ENCODE measurements around the gene TEX22.

Gene TEX22

GRCh38 chr14:105367116-105368031, 31.0 kb upstream of the TEX22 start:
- no peak for DNase-seq

DNA sequence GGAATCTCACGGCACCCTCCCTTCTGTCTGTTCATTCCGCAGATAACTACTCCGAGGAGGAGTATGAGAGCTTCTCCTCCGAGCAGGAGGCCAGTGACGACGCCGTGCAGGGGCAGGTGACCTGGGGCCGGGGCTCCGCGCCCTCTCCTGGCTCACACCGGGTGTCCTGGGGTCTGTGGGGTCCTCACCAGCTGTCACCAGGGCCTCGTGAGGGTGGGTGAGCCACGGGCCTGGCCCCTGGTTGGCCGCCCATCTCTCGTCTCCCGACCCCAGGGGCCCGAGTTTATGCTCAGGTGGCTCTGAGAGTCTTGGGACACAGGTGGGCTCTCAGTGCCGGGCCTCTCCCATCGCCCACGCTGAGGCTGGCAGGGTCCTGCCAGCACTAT, 30.3 kb upstream of the TEX22 start:
- no peak for DNase-seq

DNA sequence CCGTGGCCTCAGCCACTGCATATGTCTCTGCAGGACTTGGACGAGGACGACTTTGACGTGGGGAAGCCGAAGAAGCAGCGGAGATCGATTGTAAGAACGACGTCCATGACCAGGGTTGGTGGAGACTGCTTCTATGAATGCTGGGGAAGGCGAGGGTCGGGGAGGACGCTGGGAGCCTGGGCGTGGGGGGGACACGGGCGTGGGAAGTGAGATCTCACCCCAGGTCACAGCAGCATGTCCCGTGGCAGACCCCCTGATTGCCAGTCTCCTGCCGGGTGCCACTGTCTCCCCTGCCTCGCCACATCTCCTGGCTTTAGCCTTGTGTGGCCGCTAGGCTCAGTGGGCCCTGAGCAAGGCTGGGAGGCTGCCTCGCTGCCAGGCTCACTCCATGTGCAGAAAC, 29.9 kb upstream of the TEX22 start:
- DNase-seq = no peak

DNA sequence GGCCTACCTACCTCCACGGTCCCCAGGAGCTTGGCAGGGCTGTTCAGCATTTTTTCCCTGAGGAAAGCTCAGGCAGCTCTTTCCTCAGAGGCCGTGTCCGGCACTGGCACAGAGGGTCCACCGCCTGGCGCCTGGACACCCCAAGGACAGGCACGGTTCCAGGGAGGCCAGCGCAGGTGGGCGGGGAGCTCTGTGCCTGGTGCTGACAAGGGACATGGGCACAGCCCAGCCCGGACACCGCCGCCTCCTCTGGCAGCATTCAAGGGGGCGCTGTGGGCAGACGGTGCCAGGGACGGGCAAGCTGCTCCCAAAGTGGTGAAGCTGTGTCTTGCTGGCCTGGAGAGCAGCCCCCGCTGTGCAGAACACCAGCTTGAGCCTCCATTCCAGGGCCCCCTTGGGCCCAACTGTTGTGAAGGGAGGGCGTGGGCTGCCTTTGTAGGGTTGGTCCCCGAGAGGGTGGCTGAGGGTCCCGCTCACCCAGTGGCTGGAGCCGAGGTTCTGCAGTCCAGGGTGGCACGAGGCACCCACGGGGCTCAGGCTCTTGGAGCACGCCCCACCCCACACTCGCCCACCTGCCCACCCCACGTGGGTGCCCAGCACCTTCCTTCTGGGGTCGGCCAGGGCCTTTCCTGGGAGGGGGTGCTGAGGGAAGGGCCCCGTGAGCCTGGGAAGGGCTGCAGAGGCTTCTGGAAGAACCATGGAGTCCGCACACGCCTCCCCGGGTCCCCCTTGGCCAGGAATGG, 29.3 kb upstream of the TEX22 start:
- no peak for DNase-seq

- no peak for DNase-seq
These were observed 28.7 kb upstream of the TEX22 start for GRCh38 chr14:105369653-105370040.

DNA sequence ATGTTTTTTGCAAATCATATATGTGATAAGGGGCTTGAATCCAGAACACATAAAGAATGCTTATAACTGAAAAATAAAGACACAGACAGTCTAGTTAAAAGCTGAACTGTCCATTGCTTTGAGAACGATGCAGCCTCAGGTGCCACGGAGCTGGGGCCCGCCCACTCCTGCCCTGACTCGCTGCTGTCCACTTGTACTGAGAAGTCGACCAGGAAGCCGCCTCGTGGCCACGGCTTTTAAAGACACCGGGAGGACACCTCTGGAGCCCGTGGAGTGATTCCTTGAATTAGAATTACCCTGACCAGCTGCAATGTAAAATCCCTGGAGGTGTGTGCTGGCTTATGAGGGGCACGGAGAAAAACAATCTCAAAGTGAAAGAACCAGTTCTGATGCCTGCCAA, 23.9 kb upstream of the TEX22 start:
- no peak for DNase-seq

- no peak for DNase-seq
These were observed 22.7 kb upstream of the TEX22 start for GRCh38 chr14:105375635-105376057.

- no peak for DNase-seq
These were observed 21.6 kb upstream of the TEX22 start for GRCh38 chr14:105376521-105377440.

DNA sequence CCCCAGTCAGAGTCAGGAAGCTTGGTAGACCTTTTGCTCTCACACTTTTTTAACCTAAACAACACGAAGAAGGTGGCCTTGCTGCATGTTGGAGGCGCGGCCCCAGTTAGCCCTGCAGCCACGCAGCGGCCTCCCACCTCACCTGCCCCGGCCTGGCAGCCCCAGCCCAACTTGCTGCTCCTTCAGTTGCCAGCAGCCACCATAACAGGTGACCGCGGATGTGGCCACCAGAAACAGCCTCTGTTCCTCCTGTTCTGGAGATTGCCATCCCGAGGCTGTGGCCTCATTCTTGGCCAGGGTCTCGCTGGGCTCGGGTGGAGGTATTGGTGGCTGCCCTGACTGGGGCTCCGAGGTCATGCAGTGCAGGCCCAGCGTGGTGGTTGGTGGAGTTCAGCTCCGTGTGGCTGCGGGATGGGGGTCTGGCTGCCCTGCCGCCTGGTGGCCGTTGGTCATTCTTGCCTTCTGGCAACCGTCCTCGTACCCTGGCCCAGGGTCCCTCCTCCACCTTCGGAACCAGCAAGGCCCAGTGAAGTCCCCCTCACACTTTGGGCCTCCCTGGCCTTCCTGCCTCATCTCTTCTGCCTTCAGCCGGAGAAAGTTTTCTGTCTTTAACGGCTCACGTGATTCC, 20.7 kb upstream of the TEX22 start:
- no peak for DNase-seq

DNA sequence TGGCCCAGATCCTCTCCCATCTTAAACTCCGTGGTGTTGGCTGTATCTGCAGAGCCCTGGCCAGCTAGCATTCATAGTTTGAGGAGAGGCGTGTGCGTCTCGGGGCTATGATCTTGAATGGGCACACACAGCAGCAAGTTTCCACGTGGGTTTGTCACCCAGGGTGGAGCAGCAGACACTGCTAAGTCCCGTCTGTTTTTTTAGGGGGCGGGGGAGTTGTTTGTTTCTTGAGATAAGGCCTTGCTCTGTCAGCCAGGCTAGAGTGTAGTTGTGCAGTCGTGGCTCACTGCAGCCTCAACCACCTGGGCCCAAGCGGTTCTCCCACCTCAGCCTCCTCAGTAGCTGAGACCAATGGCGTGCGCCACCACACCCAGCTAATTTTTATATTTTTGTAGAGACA, 20.1 kb upstream of the TEX22 start:
- DNase-seq = no peak

DNA sequence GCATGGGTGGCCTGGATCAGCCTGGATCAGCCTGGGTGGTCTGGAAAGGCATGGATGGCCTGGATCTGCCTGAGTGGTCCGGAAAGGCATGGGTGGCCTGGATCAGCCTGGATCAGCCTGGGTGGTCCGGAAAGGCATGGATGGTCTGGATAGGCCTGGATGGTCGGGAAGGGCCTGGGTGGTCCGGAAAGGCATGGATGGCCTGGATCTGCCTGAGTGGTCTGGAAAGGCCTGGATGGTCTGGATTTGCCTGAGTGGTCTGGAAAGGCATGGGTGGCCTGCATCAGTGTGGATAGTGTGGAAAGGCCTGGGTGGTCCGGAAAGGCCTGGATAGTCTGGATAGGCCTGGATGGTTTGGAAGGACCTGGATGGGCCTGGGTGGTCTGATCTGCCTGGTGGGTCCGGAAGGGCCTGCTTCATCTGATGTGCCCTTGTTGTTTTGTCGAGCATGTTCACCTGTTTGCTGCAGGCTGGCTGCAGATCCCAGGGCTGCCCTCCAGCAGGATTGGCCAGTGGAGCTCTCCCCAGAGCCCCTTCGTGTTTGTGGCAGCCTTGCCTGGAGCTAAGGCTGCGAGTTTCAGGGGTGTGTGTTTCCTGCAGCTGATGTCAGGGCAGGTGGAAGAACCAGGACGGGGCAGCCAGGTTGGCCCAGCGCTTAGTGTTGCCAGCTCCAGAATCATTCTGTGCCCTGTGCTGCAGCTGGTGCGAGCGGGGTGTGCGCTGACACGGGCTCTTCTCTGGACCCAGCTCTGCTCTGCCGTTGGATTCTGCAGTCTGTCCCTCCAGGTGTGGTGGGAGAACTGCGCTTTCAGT, 19.3 kb upstream of the TEX22 start:
- no peak for DNase-seq

GRCh38 chr14:105379946-105380345, 18.4 kb upstream of the TEX22 start:
- no peak for DNase-seq

GRCh38 chr14:105380756-105381155, 17.6 kb upstream of the TEX22 start:
- DNase-seq = no peak

- DNase-seq = no peak
These were observed 16.6 kb upstream of the TEX22 start for GRCh38 chr14:105381446-105382342.

GRCh38 chr14:105382343-105383082, 15.8 kb upstream of the TEX22 start:
- no peak for DNase-seq

DNA sequence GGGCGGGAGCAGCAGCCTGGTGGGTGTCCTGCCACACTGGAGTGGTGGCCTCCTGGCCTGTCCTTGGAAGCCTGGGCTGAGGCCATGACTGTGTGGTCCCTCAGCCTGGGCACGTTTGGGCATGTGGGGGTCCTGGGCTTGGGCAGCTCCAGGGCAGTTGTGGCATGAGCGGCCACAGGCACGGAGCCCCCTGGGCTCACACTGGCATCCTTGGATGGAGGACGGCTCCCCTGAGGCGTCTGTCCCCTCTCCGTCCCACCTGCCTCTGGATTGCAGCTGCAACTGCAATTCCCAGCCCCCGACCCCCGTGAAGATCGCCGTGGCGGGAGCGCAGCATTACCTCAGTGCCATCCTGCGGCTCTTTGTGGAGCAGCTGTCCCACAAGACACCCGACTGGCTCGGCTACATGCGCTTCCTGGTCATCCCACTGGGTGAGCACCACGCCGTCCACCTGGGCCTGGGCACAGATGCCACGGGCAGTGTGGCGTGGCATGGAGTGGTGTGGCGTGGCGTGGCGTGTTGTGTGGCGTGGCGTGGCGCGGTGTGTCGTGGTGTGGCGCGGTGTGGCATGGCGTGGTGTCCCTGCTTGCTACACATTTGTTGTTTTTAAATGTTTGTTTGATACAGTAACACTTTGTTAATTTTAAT, 15.1 kb upstream of the TEX22 start:
- DNase-seq = no peak

DNA sequence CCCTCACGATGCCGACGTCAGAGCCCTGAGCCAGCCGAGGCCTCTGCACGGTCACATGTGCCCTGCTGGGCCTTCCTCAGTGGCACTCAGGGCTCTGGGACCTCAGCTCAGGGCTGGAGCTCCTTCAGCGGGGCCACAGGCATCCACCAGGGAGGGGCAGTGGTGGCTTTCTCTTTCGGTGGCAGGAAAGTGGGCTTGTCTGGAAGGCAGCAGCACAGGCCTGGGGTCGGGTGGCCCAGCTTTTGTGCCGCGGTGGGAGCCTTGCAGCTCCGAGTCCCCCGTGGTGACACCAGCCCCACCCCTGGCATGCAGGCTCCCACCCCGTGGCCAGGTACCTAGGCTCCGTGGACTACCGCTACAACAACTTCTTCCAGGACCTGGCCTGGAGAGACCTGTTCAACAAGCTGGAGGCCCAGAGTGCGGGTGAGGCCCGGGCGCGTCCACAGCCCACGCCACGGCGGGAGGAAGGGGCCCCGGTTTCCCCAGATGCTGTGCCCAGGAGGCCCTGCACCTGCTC, 14.2 kb upstream of the TEX22 start:
- no peak for DNase-seq

DNA sequence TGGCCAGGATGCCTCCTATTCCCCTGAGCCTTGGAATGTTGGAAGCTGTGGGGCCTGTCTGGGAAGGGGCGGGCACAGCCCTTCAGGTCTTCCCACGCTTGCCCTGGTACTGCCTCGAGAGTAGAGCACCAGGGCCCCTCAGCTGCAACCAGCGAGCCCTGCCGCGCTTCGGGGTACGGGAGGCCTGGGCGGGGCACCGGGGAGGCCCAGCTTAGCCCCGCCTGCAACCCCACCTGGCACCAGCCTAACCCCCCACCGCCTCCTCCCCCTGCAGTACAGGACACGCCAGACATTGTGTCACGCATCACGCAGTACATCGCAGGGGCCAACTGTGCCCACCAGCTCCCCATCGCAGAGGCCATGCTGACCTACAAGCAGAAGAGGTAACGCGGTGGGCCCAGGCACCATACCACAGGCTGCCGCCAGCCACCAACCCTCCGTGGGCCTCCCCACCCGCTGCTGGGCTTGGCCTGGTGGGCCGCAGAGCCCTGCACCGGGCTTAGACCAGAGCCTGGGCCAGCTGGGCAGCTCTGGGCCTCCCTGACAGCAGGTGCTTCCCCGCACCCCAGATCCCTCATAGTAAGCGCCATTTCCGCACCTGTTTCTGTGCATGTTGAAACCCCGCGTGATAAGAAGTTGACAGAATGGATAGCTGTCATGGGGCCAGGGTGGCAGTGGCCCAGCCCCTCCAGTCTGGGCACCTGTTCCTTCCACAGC, 13.6 kb upstream of the TEX22 start:
- no peak for DNase-seq

GRCh38 chr14:105385322-105385637, 13.1 kb upstream of the TEX22 start:
- no peak for DNase-seq
